Stimulated activated CD8-positive, alpha-beta memory T cell treated with anti-CD3 and anti-CD28 coated beads, Interleukin-15, amount 100 ng/mL, for 48 hours (primary cell): ENCODE data around the gene SSTR4.

Experiments
- DNase-seq, 2 donors: peaks; one replicate each; pipeline ENCODE4 v3.0.0-alpha.2; 2020; ENCODE audit warnings: low read depth in 2 of 2

The SSTR4 gene

DNA sequence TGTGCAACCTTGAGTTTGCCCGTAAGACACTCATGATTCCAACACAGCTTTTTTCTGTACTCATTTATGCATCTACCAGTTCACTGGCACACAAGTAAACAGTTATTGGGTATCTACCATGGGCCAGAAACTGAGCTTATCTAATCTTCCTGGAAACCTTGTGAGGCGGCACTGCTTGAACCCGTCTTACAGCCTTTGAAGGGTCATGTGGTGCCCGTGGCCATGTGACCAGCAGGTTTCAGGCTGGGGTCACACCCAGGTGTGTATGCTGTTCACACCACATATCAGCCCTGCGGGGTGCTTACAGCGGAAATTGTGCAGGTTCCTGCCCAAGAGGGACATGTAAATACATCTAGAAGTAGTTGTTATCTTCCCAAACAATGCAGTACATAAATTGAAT is 8.3 kb downstream of the SSTR4 start:
- DNase-seq: no peak

- DNase-seq: no peak
These were observed 11.3 kb downstream of the SSTR4 start for GRCh38 chr20:23046431-23046830.

- DNase-seq: no peak
These were observed 12.1 kb downstream of the SSTR4 start for GRCh38 chr20:23047001-23047737.

GRCh38 chr20:23047738-23048214 is 12.7 kb downstream of the SSTR4 start:
- DNase-seq: no peak

DNA sequence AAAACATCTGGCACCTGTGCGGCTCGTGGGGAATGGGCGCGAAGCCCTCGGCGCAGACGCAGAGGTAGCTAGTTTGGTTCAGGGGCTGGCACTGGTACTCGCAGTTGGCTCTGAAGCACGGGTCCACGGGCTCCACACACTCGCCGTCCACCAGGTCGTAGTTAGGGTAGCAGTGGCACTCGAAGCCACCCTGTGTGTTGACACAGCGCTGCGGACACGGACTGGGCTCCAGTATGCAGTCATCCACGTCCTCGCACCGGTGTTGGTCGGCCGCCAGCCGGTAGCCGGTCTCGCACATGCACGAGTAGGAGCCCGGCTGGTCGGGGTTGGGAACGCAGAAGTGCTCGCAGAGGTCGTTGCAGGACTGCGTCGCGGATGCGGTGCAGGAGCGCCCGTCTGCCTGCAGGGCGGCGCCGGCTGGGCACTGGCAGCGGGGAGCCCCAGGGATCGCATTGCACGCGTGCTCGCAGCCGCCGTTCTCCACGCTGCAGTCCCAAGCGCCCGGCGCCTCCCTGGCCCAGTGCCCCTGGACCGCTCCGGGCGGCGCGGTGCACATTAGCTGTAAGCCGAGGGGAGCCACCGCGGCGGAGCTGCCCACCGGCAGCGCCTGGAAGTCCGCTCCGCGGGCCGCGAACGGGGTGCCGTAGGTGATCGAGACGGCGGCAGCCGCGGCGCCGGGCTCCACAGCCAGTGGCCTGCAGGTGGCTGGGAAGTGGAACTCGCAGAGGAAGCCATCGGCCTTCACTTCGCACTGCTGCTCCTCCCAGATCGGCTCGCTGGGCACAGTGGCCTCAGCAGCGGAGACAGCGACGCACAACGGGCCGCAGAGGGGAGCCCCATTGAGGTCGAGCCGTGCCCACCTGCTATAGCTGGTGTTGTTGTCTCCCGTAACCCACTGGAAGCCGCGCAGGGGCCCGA is 13.4 kb downstream of the SSTR4 start:
- peak in 1 of 2 donors; percentile 14 for DNase-seq

DNA sequence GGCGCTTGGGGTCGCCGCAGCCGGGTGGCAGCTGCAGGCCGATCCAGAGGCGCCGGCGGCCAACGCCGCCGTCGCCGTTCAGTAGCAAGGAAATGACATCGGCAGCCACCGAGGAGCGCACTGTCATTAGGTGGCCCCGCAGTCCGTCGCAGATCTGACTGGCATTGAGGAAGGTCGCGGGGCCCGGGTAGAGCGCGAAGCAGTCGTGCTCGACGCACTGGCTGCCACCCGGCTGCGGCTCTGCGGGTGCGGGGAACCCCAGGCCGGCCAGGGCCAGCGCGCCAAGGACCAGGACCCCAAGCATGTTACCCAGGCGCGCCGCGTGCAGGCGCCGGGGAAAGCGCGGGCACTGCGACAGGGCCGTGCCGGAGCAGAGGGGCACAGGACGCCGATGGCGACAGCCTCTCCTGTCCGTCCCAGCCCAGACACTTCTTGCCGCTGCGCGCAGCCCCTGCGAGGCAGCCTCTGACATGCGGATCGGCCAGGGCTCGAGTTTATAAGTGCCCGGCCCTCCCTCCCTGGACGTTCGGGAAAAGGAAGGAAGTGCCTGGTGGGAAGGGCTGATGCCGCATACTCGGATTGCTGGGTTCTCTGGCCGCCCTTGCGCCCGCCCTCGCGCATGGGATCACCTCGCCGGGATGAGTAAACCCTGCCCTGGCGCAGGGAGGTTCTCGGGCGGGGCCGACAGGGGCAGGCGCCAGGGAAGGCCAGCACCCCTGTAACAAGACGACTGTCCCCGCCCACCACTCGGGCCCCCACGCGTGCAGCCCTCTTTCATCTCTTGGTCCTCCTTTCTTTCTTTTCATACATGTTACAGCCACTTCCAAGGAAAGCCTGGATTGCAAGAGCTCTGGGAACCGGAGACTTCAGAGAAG is 14.3 kb downstream of the SSTR4 start, which contains the start of gene THBD:
Gene THBD (minus strand): TSS at position 472 of the 875 bp plus-strand sequence. CDS start 168 bp downstream, at position 304.
- no peak for DNase-seq

GRCh38 chr20:23050076-23050838 is 15.1 kb downstream of the SSTR4 start:
- no peak for DNase-seq

GRCh38 chr20:23050847-23051627 is 15.9 kb downstream of the SSTR4 start:
- DNase-seq: peak in 1 of 2 donors; percentile 14

GRCh38 chr20:23052904-23053303 is 17.8 kb downstream of the SSTR4 start:
- no peak for DNase-seq

DNA sequence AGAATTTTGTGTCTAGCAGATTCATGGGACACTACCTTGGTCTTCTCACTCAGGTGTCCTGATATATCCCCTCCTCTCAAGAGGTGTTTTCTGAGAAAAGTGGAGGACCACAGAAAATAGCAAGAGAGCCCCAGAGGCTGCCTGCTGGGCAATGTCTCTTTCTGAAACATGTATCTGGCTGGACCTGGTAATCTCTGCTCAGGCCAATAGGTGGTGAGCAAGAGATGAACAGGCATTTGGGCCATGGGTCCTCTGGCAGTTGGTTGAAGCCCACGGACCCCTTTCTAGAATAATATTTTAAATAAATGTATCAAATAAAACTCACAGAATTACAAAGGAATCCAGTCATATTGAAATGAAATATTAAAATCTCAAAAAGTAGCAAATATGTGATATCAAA is 23.1 kb downstream of the SSTR4 start:
- no peak for DNase-seq

GRCh38 chr20:23059001-23059400 is 23.9 kb downstream of the SSTR4 start:
- DNase-seq: no peak

- no peak for DNase-seq
These were observed 24.7 kb downstream of the SSTR4 start for GRCh38 chr20:23059846-23060245.

DNA sequence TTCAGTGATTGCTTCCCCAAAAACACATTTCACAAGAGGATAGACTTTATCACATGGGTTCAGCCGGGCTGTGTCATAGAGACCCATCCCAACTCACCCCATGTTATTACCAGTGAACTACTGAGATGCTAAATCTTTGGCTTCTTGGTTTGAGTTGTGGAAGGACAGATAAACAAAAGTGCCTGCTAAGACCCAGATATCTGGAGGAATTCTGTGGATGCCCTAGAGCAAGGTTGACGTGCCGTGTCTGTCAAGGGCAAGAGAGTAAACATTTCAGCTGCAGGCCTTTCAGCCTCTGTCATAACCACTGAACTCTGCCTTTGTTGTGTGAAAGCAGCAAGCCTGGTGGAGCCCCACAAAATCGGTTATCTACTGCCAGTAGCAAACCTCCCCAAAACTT is 25.5 kb downstream of the SSTR4 start:
- DNase-seq: no peak

GRCh38 chr20:23061262-23061661 is 26.1 kb downstream of the SSTR4 start:
- DNase-seq: no peak

- DNase-seq: no peak
These were observed 26.8 kb downstream of the SSTR4 start for GRCh38 chr20:23061734-23062561.

GRCh38 chr20:23062632-23063031 is 27.5 kb downstream of the SSTR4 start:
- no peak for DNase-seq

DNA sequence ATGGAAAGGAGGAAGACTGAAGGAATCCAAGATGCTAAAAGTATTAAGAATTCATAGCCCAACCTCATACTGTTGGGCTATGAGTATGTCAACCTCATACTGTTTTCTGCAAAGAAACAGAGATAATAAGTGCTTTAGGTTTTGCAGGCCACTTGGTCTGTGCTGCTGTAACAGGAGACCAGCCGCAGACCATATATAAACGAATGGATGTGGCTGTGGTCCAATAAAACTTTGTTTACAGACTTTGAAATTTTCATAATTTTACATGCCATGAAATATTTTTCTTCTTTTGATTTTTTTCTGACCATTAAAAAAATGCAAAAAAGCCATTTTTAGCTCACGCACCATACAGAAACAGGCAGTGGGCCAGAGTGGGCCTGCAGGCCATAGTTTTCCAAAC is 28.1 kb downstream of the SSTR4 start:
- no peak for DNase-seq

GRCh38 chr20:23063581-23063980 is 28.5 kb downstream of the SSTR4 start:
- no peak for DNase-seq
